GM21723 (cell line): ENCODE data around the gene DLG5.

Experiments
- ATAC-seq: cut with Tn5 transposase; IDR thresholded peaks from one replicate; pipeline ENCODE4 v1.9.1; 2021; ENCODE audit warnings: mild to moderate bottlenecking, moderate library complexity; ENCODE audit not compliant: unreplicated experiment

Gene DLG5

GRCh38 chr10:77868523-77868922, 58.0 kb downstream of the DLG5 start:
- ATAC-seq: no peak

GRCh38 chr10:77867124-77867719, 59.3 kb downstream of the DLG5 start:
- no peak for ATAC-seq

- ATAC-seq: no peak
These were observed 60.0 kb downstream of the DLG5 start for GRCh38 chr10:77866598-77866997.

- ATAC-seq: no peak
These were observed 60.8 kb downstream of the DLG5 start for GRCh38 chr10:77865580-77866324.

GRCh38 chr10:77864151-77864851, 62.3 kb downstream of the DLG5 start:
- ATAC-seq: no peak

- ATAC-seq: no peak
These were observed 63.1 kb downstream of the DLG5 start for GRCh38 chr10:77863446-77863845.

- no peak for ATAC-seq
These were observed 64.0 kb downstream of the DLG5 start for GRCh38 chr10:77862595-77862994.

- no peak for ATAC-seq
These were observed 65.2 kb downstream of the DLG5 start for GRCh38 chr10:77861366-77861765.

GRCh38 chr10:77859865-77860282, 66.7 kb downstream of the DLG5 start:
- ATAC-seq: no peak

GRCh38 chr10:77859200-77859864, 67.2 kb downstream of the DLG5 start:
- ATAC-seq: no peak

GRCh38 chr10:77857272-77857671, 69.3 kb downstream of the DLG5 start:
- ATAC-seq: no peak

GRCh38 chr10:77856566-77856965, 70.0 kb downstream of the DLG5 start:
- no peak for ATAC-seq

- ATAC-seq: no peak
These were observed 71.0 kb downstream of the DLG5 start for GRCh38 chr10:77855404-77856155.

GRCh38 chr10:77854115-77854514, 72.4 kb downstream of the DLG5 start:
- ATAC-seq: no peak

GRCh38 chr10:77853256-77853655, 73.3 kb downstream of the DLG5 start:
- no peak for ATAC-seq

GRCh38 chr10:77850620-77851231, 75.8 kb downstream of the DLG5 start:
- ATAC-seq: no peak

- no peak for ATAC-seq
These were observed 77.4 kb downstream of the DLG5 start for GRCh38 chr10:77849039-77849664.

GRCh38 chr10:77846718-77847311, 79.7 kb downstream of the DLG5 start:
- peak; percentile 91 for ATAC-seq

GRCh38 chr10:77845451-77845850, 81.1 kb downstream of the DLG5 start:
- ATAC-seq: no peak
